Uterus (tissue), 4 donors: ENCODE measurements around the gene ELMO1. TPM values are rescaled to one million over a fixed set of nuclear protein-coding genes. Genes with fewer than 3 reads are reported as not detected.

Experiments used
- DNase-seq, 2 donors: peaks; one replicate each; pipeline ENCODE4 v3.0.0-alpha.2; 2019 to 2020
- H3K27ac ChIP-seq, 2 donors: fragments of 200-600 bp; sonication (generic); 1 replicate in 1 of 2; 2 replicates in 1 of 2; pipeline ENCODE4 v1.5.1; 2016 to 2018
- H3K27me3 ChIP-seq, 2 donors: fragments of 200-600 bp; sonication (generic); one replicate each; pipeline ENCODE4 v1.5.1; 2018 to 2019; ENCODE audit warnings: control low read depth in 1 of 2
- H3K36me3 ChIP-seq, 2 donors: fragments of 200-600 bp; sonication (generic); one replicate each; pipeline ENCODE4 v1.5.1; 2019; ENCODE audit warnings: control low read depth in 1 of 2
- H3K4me1 ChIP-seq, 2 donors: fragments of 200-600 bp; sonication (generic); one replicate each; pipeline ENCODE4 v1.5.1; 2018 to 2019; ENCODE audit warnings: control low read depth in 1 of 2
- H3K4me3 ChIP-seq, 2 donors: fragments of 200-600 bp; sonication (generic); 1 replicate in 1 of 2; 2 replicates in 1 of 2; pipeline ENCODE4 v1.5.1; 2018 to 2019; ENCODE audit warnings: mild to moderate bottlenecking in 1 of 2
- H3K9me3 ChIP-seq, 2 donors: fragments of 200-600 bp; sonication (generic); one replicate each; pipeline ENCODE4 v1.5.1; 2019; ENCODE audit warnings: control low read depth in 1 of 2
- CTCF ChIP-seq, 4 experiments: fragments of 200-600 bp in 2 of 4; fragments of 450-650 bp in 2 of 4; sonication (generic) in 2 of 4; IDR thresholded peaks; one replicate each; pipeline ENCODE4 v1.5.1; 2016 to 2019; ENCODE audit warnings: antibody characterized with exemption in 4 of 4, mild to moderate bottlenecking in 2 of 4, moderate library complexity in 1 of 4
- POLR2A ChIP-seq, 2 donors: fragments of 450-650 bp; IDR thresholded peaks; one replicate each; pipeline ENCODE4 v1.6.1; 2016; ENCODE audit warnings: antibody characterized with exemption in 2 of 2, mild to moderate bottlenecking in 1 of 2, moderate library complexity in 1 of 2
- intact Hi-C: fragments of 100-400 bp; cut with DNase I; formaldehyde crosslinking; loops from one replicate; pipeline ENCODE4 v1.15.1; 2023; ENCODE audit warnings: low total_unique reads
- microRNA counts, 2 donors: library from miRNA; unstranded; fragments of <30 nt; microRNA quantifications; one replicate each; lab custom pipeline; 2016 to 2017
- microRNA-seq: library from miRNA; unstranded; fragments of <30 nt; microRNA quantifications from one replicate; pipeline ENCODE4, GENCODE V29; 2016; ENCODE audit warnings: borderline microRNAs expressed, borderline replicate concordance
- small RNA-seq: library from RNA; depleted of rRNA; stranded (forward); fragments of <200 nt; gene quantifications from one replicate; pipeline ENCODE3, GENCODE V24; 2016
- total RNA-seq, 4 donors: library from RNA; depleted of rRNA in 3 of 4; stranded (reverse); fragments of >200 nt in 3 of 4; gene quantifications; one replicate each; pipeline versions ENCODE4 v1.1.0 to v1.2.4, GENCODE V29; 2014 to 2023
- donor health status: DM: yes; HTN: yes; CAD: no.

Gene ELMO1
- total RNA-seq, 4 donors from 2014 or later: 37.9 to 64.7 (median 55.5) TPM

GRCh38 chr7:36811807-36812206 is 636.9 kb downstream of the ELMO1 start:
- Histone ChIP-seq H3K9me3 (no peaks in the 10 kb centered on the region), H3K36me3 (no peaks in the 10 kb centered on the region), H3K4me1 (no peaks in the 10 kb centered on the region), H3K4me3 (no peak overlapping the region), H3K27ac (no peak overlapping the region), H3K27me3 (no peaks in the 10 kb centered on the region)
- intact Hi-C loops: no loop called here
- no peak for DNase-seq
- TF ChIP-seq CTCF (IDR thresholded peaks at IDR 0.05) (no peak), POLR2A (IDR thresholded peaks at IDR 0.05) (no peak)

GRCh38 chr7:36810489-36810888 is 638.2 kb downstream of the ELMO1 start:
- no peaks in the 10 kb centered on the region for H3K27me3 ChIP-seq
- H3K4me1 ChIP-seq: no peaks in the 10 kb centered on the region
- intact Hi-C loops: no loop called here
- no peaks in the 10 kb centered on the region for H3K9me3 ChIP-seq
- DNase-seq: no peak
- TF ChIP-seq POLR2A (IDR thresholded peaks at IDR 0.05): no peak
- no peak for TF ChIP-seq CTCF (IDR thresholded peaks at IDR 0.05)
- H3K4me3 ChIP-seq: no peak overlapping the region
- no peaks in the 10 kb centered on the region for H3K36me3 ChIP-seq
- no peak overlapping the region for H3K27ac ChIP-seq

- intact Hi-C loops: no loop called here
- no peak for DNase-seq
- no peak overlapping the region for H3K4me3 ChIP-seq
Measured at GRCh38 chr7:36810032-36810431, 638.6 kb downstream of the ELMO1 start.

GRCh38 chr7:36809510-36809909 is 639.2 kb downstream of the ELMO1 start:
- no peak overlapping the region for H3K4me3 ChIP-seq
- no peaks in the 10 kb centered on the region for H3K4me1 ChIP-seq
- DNase-seq: no peak
- H3K27ac ChIP-seq: no peak overlapping the region
- intact Hi-C loops: no loop called here
- H3K36me3 ChIP-seq: no peaks in the 10 kb centered on the region
- no peaks in the 10 kb centered on the region for H3K27me3 ChIP-seq
- TF ChIP-seq POLR2A (IDR thresholded peaks at IDR 0.05): no peak
- H3K9me3 ChIP-seq: no peaks in the 10 kb centered on the region

More at GRCh38 chr7:36810032-36810431, 638.6 kb downstream of the ELMO1 start:
- Histone ChIP-seq H3K27me3 (no peaks in the 10 kb centered on the region), H3K4me1 (no peaks in the 10 kb centered on the region), H3K36me3 (no peaks in the 10 kb centered on the region), H3K27ac (no peak overlapping the region), H3K9me3 (no peaks in the 10 kb centered on the region)
- no peak for TF ChIP-seq POLR2A (IDR thresholded peaks at IDR 0.05)

GRCh38 chr7:36809086-36809485 is 639.6 kb downstream of the ELMO1 start:
- H3K4me1 ChIP-seq: no peaks in the 10 kb centered on the region
- no peak for TF ChIP-seq POLR2A (IDR thresholded peaks at IDR 0.05)
- no peak for TF ChIP-seq CTCF (IDR thresholded peaks at IDR 0.05)
- DNase-seq: no peak

GRCh38 chr7:36806891-36807290 is 641.8 kb downstream of the ELMO1 start:
- Histone ChIP-seq H3K36me3 (no peaks in the 10 kb centered on the region), H3K27me3 (no peaks in the 10 kb centered on the region), H3K27ac (no peak overlapping the region), H3K4me3 (no peak overlapping the region), H3K4me1 (no peaks in the 10 kb centered on the region), H3K9me3 (no peaks in the 10 kb centered on the region)
- no peak for DNase-seq
- no peak for TF ChIP-seq CTCF (IDR thresholded peaks at IDR 0.05)
- no peak for TF ChIP-seq POLR2A (IDR thresholded peaks at IDR 0.05)
- intact Hi-C loops: no loop called here

More at GRCh38 chr7:36809086-36809485, 639.6 kb downstream of the ELMO1 start:
- intact Hi-C loops: no loop called here
- H3K27ac ChIP-seq: no peak overlapping the region
- H3K9me3 ChIP-seq: no peaks in the 10 kb centered on the region
- no peaks in the 10 kb centered on the region for H3K36me3 ChIP-seq
- H3K4me3 ChIP-seq: no peak overlapping the region
- no peaks in the 10 kb centered on the region for H3K27me3 ChIP-seq

MicroRNAs encoded within 50 kb of the gene (microRNA counts, 767-probe panel; counts per million panel counts)
- microRNA hsa-miR-1200 (lab: Ali Mortazavi, UCI): 0 counts per million in 2 donors

Small RNA genes within 50 kb of the gene (microRNA-seq; reads per million reads assigned to microRNA genes)
- not detected for gene MIR1200

Small RNA genes within 50 kb of the gene (small RNA-seq; reads per million reads assigned to genes)
- not detected for gene MIR1200
- not detected for gene RF00019
- gene RF00432: not detected
- not detected for gene RNU6-565P

Other genes starting within 250 kb of the ELMO1 start
- 1 to 10 TPM in 1 of 4 donors, under 1 TPM in 1, not detected in 2; 0.58 to 1.8 TPM for gene GPR141, start 234.9 kb upstream of the ELMO1 start, total RNA-seq